Measurements from ENCODE around the gene IGLON5. TPM values are rescaled to one million over a fixed set of nuclear protein-coding genes. Genes with fewer than 3 reads are reported as not detected.

The IGLON5 gene
- total RNA-seq, 1 experiment from 2014 or later: not detected

DNA sequence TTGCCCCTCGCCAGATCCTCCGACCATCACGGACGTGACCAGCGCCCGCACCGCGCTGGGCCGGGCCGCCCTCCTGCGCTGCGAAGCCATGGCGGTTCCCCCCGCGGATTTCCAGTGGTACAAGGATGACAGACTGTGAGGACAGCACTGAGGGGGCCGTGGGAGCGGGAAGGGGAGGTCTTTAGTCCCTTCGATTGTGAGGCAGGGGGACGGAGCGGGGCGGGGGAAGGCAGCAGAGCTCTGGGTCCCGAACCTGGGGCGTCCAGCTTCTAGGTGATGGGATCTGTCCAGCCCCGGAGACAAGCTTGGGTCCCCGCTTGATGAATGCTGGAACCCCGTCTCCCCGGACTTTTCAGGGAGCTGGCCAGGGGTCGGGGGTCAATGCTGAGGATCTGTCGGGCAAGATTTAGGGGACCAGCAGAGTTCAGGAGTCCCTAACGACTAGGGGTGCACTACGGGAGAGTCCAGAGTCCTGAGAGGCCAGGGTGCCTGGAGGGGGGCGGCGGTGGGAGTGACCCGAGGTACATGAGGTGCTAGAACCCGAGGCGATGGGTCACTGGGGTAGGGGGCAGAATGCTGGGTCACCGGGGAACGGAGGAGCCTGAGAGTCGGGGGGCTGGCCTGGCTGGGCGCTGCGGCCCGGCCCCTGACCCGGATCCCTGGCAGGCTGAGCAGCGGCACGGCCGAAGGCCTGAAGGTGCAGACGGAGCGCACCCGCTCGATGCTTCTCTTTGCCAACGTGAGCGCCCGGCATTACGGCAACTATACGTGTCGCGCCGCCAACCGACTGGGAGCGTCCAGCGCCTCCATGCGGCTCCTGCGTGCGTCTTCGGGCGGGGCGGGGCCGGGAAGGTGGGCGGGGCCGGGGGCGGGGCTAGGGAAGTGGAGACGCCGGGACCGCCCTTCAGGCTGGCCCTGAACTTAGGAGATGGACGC is 15.9 kb downstream of the IGLON5 start:
- Mint-ChIP-seq H3K4me3 (ENCODE audit: unreplicated experiment) (no peak overlapping the region), H3K27ac (ENCODE audit: unreplicated experiment) (no peak overlapping the region)

DNA sequence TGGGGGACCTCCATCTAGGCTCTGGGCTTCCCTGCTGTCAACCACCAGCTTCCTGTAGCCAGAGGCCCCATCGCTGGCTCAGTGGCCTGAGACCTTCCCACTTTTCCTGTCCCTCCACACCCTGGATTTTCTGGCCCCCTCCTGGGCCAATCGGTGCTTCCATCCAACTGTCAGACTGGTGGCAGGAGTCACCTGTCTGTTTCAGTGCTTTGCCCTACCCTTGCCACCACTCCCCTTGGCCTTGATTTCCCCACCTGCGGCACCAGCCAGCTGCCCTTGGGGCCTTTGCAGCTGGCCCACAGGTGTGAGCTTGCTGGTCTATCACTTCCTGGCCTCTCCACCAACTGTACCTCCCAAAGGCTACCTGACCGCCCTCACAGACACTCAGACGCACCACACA is 18.0 kb downstream of the IGLON5 start:
- ChIA-PET CTCF (interaction anchor here (0.6 kb wide), 1 partner anchor 59 kb away, joined by 5 read pairs; no protein-coding TSS in a partner anchor), POLR2A (no interaction called here)
- no peak for TF ChIP-seq CTCF (IDR thresholded peaks at IDR 0.05; ENCODE audit: insufficient read depth in 1 of 2, low read depth in 1 of 2, low read length in 1 of 2, severe bottlenecking in 1 of 2, unreplicated experiment in 1 of 2)
- no peaks in the 10 kb centered on the region for H3K9me3 ChIP-seq
- no peaks in the 10 kb centered on the region for H3K36me3 Mint-ChIP-seq (ENCODE audit: insufficient read depth, unreplicated experiment)
- intact Hi-C loops (cut with micrococcal nuclease; ENCODE audit: unreplicated experiment): no loop called here
- H3K36me3 ChIP-seq (ENCODE audit: control insufficient read depth, insufficient read depth, low read length): no peaks in the 10 kb centered on the region
- H3K27me3 Mint-ChIP-seq (ENCODE audit: insufficient read depth, unreplicated experiment): peaks cover 5% of the 10 kb centered on the region
- H3K4me3 Mint-ChIP-seq (ENCODE audit: unreplicated experiment): no peak overlapping the region
- H3K27me3 ChIP-seq (replicated peaks; ENCODE audit: control insufficient read depth, insufficient read depth, low read length): no peaks in the 10 kb centered on the region
- BruUV-seq (replicated peaks): no TSS peak
- no peak overlapping the region for H3K4me3 ChIP-seq (ENCODE audit: low read depth, low read length)
- DNase-seq: no peak
- H3K4me1 Mint-ChIP-seq (ENCODE audit: low read depth, unreplicated experiment): no peaks in the 10 kb centered on the region
- H3K9me3 Mint-ChIP-seq (ENCODE audit: unreplicated experiment): no peaks in the 10 kb centered on the region
- no peak overlapping the region for H3K27ac Mint-ChIP-seq (ENCODE audit: unreplicated experiment)
- H3K4me1 ChIP-seq: no peaks in the 10 kb centered on the region

More for the DNA sequence above, 15.9 kb downstream of the IGLON5 start:
- H3K27me3 Mint-ChIP-seq (ENCODE audit: insufficient read depth, unreplicated experiment): peaks cover 20% of the 10 kb centered on the region
- H3K4me3 ChIP-seq (ENCODE audit: low read depth, low read length): no peak overlapping the region
- H3K9me3 ChIP-seq: no peaks in the 10 kb centered on the region
- no peaks in the 10 kb centered on the region for H3K4me1 Mint-ChIP-seq (ENCODE audit: low read depth, unreplicated experiment)
- ChIA-PET CTCF (no interaction called here), POLR2A (no interaction called here)
- no TSS peak for BruUV-seq (replicated peaks)
- no peaks in the 10 kb centered on the region for H3K36me3 Mint-ChIP-seq (ENCODE audit: insufficient read depth, unreplicated experiment)
- no peaks in the 10 kb centered on the region for H3K36me3 ChIP-seq (ENCODE audit: control insufficient read depth, insufficient read depth, low read length)
- TF ChIP-seq CTCF (IDR thresholded peaks at IDR 0.05; ENCODE audit: insufficient read depth in 1 of 2, low read depth in 1 of 2, low read length in 1 of 2, severe bottlenecking in 1 of 2, unreplicated experiment in 1 of 2): no peak
- intact Hi-C loops (cut with micrococcal nuclease; ENCODE audit: unreplicated experiment): no loop called here
- H3K27me3 ChIP-seq (replicated peaks; ENCODE audit: control insufficient read depth, insufficient read depth, low read length): no peaks in the 10 kb centered on the region
- H3K4me1 ChIP-seq: no peaks in the 10 kb centered on the region
- no peaks in the 10 kb centered on the region for H3K9me3 Mint-ChIP-seq (ENCODE audit: unreplicated experiment)
- no peak for DNase-seq

GRCh38 chr19:51330366-51330765 is 18.9 kb downstream of the IGLON5 start:
- H3K4me1 ChIP-seq: no peaks in the 10 kb centered on the region
- H3K27me3 ChIP-seq (replicated peaks; ENCODE audit: control insufficient read depth, insufficient read depth, low read length): no peaks in the 10 kb centered on the region
- H3K36me3 ChIP-seq (ENCODE audit: control insufficient read depth, insufficient read depth, low read length): no peaks in the 10 kb centered on the region
- ChIA-PET POLR2A (no interaction called here), CTCF (no interaction called here)
- Mint-ChIP-seq H3K36me3 (ENCODE audit: insufficient read depth, unreplicated experiment) (no peaks in the 10 kb centered on the region), H3K27ac (ENCODE audit: unreplicated experiment) (no peak overlapping the region), H3K9me3 (ENCODE audit: unreplicated experiment) (no peaks in the 10 kb centered on the region), H3K27me3 (ENCODE audit: insufficient read depth, unreplicated experiment) (no peaks in the 10 kb centered on the region), H3K4me1 (ENCODE audit: low read depth, unreplicated experiment) (no peaks in the 10 kb centered on the region), H3K4me3 (ENCODE audit: unreplicated experiment) (no peak overlapping the region)
- H3K4me3 ChIP-seq (ENCODE audit: low read depth, low read length): no peak overlapping the region
- no TSS peak for BruUV-seq (replicated peaks)
- TF ChIP-seq CTCF (IDR thresholded peaks at IDR 0.05; ENCODE audit: insufficient read depth in 1 of 2, low read depth in 1 of 2, low read length in 1 of 2, severe bottlenecking in 1 of 2, unreplicated experiment in 1 of 2): no peak
- no peaks in the 10 kb centered on the region for H3K9me3 ChIP-seq
- DNase-seq: no peak
- intact Hi-C loops (cut with micrococcal nuclease; ENCODE audit: unreplicated experiment): no loop called here

Data from Caco-2 (cell line).